Stromal cell of bone marrow (primary cell): Measurements from ENCODE around the gene ADAMTS2.

Experiments used
- DNase-seq: peaks from one replicate; pipeline ENCODE4 v3.0.0-alpha.2; 2012; ENCODE audit warnings: low read depth

The ADAMTS2 gene

GRCh38 chr5:179177711-179178575 lies 167.3 kb downstream of the ADAMTS2 start:
- DNase-seq = no peak

- no peak for DNase-seq
Measured at GRCh38 chr5:179176571-179177230, 168.6 kb downstream of the ADAMTS2 start.

- no peak for DNase-seq
Measured at GRCh38 chr5:179176166-179176565, 169.1 kb downstream of the ADAMTS2 start.

GRCh38 chr5:179171816-179172745 lies 173.2 kb downstream of the ADAMTS2 start:
- no peak for DNase-seq

GRCh38 chr5:179171251-179171815 lies 173.9 kb downstream of the ADAMTS2 start:
- DNase-seq = no peak

DNA sequence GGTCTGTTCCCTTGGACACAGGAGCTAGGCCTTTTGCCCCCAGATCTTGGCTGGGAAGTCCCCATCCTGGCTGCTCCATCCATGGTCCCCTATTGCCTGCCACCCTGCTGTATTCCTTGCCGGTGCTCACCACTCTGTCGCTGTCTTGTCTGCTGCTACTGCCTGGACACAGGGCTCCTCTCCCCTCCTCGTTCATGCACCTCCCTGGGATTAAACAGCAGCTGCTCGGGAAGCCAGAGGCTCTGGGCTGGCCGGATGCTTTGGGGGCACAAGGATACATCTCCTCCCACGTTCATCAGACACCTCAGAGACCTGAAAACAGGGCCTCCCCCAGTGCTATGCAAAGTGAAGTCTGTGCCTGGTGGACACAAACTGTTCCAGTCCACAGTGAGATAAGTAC lies 174.7 kb downstream of the ADAMTS2 start:
- no peak for DNase-seq

GRCh38 chr5:179169836-179170235 lies 175.4 kb downstream of the ADAMTS2 start:
- DNase-seq = no peak

DNA sequence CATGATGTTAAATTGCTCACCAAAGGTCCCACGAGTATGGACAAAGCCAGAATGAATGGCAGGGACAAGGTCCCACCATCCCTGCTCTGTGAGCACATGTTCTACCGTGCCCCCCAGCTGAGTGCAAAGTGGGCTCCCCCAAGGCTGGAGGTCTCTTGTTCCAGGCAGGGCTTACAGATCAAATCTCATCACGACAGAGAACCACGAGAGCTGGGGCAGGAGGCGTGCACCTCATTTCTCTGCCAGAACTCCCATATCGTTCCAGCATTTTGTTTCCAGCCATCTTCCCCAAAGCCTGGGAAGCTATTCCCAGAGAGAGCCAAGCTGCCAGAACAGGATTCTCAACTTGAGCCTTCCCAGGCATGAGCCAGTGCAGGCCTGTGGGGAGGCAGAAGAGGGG lies 176.6 kb downstream of the ADAMTS2 start:
- no peak for DNase-seq

DNA sequence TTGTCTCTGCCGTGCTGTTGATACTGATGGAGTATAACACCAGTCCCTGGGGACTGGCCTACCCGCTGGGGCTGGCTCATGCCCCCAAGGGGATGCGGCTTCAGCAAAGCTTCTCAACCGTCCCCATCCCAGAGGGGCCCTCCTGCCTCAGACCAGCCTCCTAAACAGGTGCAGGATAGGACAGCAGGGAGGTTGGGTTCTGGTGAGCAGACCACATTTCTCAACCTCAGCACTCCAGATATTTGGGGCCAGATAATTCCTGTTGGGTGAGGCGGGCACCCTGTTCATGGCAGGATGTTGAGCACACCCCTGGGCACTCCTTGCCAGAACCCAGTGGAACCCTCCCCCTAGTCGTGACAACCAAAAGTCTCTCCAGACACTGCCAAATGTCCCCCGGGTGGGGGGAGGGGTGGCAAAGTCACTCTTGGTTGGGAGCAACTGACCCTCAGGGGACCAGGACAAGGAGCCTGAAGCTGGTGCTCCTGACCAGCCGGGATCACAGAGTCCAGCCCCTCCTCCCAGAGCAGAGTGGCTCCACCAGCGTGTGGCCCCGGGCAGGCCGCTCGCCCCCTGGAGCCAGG lies 177.3 kb downstream of the ADAMTS2 start:
- DNase-seq = no peak

GRCh38 chr5:179166886-179167841 lies 178.1 kb downstream of the ADAMTS2 start:
- DNase-seq = peak; percentile 26

GRCh38 chr5:179166171-179166885 lies 178.9 kb downstream of the ADAMTS2 start:
- DNase-seq = no peak

DNA sequence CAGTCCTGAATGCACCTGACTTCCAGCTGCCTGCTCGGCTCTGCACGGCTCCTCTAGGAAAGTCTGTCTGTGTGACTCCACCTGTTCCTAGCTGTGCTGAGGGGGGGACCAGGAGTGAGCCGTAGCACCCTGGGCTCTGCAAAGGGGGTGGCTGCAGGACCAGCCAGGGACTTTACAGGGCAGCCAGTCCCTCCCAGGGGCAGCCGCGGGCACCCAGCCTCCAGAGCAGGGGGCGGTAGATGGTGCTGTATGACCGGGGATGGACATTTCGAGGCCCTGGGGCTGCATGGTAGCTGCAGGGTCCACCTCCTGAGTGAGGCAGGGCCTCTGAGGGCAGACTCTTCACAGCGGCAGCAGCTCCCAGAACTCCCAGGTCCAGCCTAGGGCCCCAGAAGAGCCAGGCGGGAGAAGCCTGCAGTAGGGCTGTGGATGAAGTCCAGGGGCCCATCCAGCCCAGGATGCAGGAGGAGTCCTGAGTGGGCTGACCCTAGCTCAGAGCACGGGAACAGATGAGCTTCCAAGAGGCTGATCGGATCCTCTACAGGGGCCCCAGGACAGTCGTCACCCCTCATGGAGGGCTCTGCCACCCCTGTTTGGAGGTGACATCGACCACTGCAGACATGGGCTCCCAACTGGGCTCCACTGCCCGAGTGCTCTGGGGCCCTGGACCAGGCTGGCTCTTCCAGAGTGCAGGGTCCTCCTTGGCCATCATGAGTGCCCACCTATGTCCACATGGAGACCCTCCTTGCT lies 179.7 kb downstream of the ADAMTS2 start:
- DNase-seq = no peak

DNA sequence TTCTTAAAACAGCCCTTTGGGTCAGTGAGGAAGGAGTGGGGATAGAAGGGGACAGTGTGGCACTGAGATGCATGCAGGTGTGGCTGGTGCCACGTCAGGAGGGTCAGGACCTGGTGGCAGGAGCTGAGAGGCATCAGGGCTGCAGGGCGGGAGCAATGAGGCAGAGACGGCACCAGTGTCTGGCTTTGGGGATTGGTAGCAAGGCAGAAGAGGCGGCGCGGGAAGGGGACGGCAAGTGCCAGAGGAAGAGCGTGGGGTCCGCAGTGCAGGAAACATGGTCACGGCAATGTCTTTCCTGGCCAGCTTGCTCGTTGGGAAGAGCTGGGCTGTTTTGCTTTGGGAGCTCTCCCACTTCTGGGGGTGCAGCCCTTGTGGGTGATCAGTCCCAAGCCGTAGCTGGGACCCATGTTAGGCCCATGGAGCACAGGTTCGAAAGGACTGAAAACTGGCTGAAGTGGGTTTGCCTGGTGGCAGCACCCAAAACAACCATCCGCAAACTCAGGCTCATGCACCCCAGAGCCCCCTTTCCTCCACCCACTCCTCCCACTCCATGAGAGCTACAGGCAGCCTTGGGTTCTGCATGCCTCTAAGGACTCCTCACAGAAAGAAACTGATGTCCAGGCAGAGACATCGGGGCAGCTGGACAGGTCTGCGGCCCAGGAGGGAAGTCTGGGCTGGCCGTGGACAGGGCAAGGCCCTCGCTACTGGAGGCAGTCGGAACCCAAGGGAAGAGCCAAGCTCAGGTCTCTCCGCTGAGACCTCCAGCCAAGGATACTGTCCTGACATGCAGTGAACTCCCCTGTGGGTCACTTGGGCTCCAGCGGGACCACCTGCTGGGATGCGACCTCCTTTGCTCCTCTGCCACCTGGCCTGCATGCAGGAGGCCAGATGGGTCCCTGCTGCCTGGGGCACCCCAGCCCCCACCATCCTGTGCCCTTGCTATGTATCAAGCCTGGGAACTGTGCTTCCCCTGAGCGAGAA lies 180.6 kb downstream of the ADAMTS2 start:
- DNase-seq = no peak

GRCh38 chr5:179163236-179164155 lies 181.8 kb downstream of the ADAMTS2 start:
- no peak for DNase-seq

- DNase-seq = no peak
Measured at GRCh38 chr5:179162351-179163235, 182.7 kb downstream of the ADAMTS2 start.

GRCh38 chr5:179161901-179162300 lies 183.4 kb downstream of the ADAMTS2 start:
- DNase-seq = no peak
